Gastrocnemius medialis (tissue), 4 donors: ENCODE measurements around the gene SIN3A.
"Not testable (repeated sequence)": the region's sequence is repeated elsewhere in the genome, so short reads cannot be mapped to it uniquely, and the experiment has no call there.

Experiments used
- CTCF ChIP-seq, 5 experiments: fragments of 450-650 bp in 3 of 5; fragments of 200-600 bp in 2 of 5; sonication (generic) in 2 of 5; IDR thresholded peaks in 4 of 5; conservative IDR thresholded peaks in 1 of 5; 1 replicate in 4 of 5; 2 replicates in 1 of 5; pipeline ENCODE4 v1.5.1; 2016 to 2019; ENCODE audit warnings: antibody characterized with exemption in 5 of 5, mild to moderate bottlenecking in 3 of 5, moderate library complexity in 3 of 5
- POLR2A ChIP-seq, 2 donors: fragments of 450-650 bp; IDR thresholded peaks; one replicate each; pipeline ENCODE4 v1.6.1; 2017; ENCODE audit warnings: antibody characterized with exemption in 2 of 2, mild to moderate bottlenecking in 2 of 2, moderate library complexity in 2 of 2

DNA sequence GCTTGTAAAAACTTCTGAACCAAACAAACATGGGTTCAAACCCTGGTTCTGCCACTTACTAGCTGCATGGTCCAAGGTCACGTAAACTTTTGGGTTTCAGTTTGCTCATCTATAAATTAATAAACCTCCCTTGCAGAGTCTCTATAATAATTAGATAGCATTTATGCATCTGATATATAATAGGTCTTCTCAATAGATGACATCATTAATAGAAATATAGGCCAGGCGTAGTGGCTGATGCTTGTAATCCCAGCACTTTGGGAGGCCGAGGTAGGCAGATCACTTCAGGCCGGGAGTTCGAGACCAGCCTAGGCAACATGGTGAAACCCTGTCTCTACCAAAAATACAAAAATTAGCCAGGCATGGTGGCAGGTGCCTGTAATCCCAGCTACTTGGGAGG lies 25.6 kb upstream of the SIN3A start:
- not testable (repeated sequence) for TF ChIP-seq CTCF (IDR thresholded peaks at IDR 0.05 in 4 of 5, conservative IDR thresholded peaks at IDR 0.05 in 1 of 5); POLR2A (IDR thresholded peaks at IDR 0.05)
